Measurements from ENCODE around the gene VAPB.

The VAPB gene

DNA sequence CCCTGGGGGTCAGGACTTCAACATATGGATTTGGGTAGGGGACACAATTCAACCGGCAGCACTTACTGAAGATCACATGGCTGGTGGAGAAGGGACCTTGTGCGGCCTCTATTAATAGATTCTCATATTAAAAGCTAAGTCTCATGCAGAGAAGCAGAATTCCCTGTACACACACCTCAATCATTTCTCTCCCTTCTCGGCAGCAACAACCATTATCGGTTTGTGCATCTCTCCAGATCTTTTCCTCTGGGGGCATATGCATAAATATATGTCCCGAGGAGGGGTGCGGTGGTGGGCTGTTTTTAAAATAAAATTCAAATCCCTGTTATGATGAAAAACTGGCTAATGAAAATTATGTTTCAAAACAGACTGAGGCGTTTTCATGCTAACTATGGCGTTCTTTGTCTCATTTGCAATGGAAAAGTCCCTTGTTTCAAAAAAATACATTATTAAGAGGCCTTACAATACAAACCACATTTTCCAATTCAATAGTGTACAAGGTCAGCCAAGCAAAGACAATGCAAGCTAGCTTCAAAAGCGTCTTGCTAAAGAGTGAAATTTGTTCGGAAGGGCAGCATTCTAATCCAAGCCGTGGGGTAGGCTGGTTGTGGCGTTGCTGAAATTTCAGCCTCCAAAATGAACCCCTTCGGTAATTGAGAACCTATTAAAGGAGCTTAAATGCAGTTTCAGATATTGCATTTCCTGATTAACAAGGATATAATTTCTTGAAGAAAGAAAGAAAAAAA, 108.9 kb downstream of the VAPB start:
- Histone ChIP-seq H3K27me3 (ENCODE audit: control insufficient read depth, insufficient read depth, low read length) (no peaks in the 10 kb centered on the region), H3K4me3 (ENCODE audit: low read depth, low read length) (no peak overlapping the region), H3K36me3 (ENCODE audit: control insufficient read depth, insufficient read depth, low read length) (no peaks in the 10 kb centered on the region), H3K4me1 (ENCODE audit: control insufficient read depth, insufficient read depth, low read length) (no peaks in the 10 kb centered on the region), H3K9me3 (ENCODE audit: control insufficient read depth, insufficient read depth, low read length) (no peaks in the 10 kb centered on the region), H3K9ac (ENCODE audit: low read depth, low read length) (no peak overlapping the region)

DNA sequence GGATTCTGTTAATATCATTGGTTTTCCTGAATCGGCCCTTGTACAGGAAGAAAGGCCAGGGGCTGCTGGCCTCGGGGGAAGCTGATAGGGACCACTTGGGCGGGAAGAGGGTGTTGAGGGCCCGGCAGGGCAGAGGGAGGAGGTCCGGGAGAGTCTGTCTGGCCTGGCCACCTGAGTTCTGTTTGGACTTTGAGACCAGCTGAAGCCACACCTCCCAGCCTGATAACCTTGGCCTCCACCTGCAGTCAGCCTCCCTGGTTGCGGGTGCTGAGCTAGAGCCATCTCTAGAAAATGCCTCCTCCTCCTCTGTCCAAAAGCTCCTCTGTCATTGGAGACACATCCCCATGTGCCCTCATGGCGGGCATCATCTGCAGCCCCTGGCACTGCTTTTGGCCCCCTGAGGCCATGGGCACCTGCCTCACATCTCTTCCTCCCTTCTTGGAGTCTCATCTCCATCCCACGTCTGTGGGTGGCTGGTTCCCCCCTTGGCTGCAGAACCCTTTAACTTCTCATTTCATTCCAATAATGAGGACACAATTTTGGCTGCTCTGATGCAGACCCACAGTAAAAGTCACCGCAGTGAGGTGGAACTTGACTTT, 109.5 kb downstream of the VAPB start:
- H3K4me3 ChIP-seq (ENCODE audit: low read depth, low read length): no peak overlapping the region
- no peaks in the 10 kb centered on the region for H3K36me3 ChIP-seq (ENCODE audit: control insufficient read depth, insufficient read depth, low read length)
- H3K4me1 ChIP-seq (ENCODE audit: control insufficient read depth, insufficient read depth, low read length): no peaks in the 10 kb centered on the region
- H3K9ac ChIP-seq (ENCODE audit: low read depth, low read length): no peak overlapping the region
- H3K27me3 ChIP-seq (ENCODE audit: control insufficient read depth, insufficient read depth, low read length): no peaks in the 10 kb centered on the region
- no peaks in the 10 kb centered on the region for H3K9me3 ChIP-seq (ENCODE audit: control insufficient read depth, insufficient read depth, low read length)

DNA sequence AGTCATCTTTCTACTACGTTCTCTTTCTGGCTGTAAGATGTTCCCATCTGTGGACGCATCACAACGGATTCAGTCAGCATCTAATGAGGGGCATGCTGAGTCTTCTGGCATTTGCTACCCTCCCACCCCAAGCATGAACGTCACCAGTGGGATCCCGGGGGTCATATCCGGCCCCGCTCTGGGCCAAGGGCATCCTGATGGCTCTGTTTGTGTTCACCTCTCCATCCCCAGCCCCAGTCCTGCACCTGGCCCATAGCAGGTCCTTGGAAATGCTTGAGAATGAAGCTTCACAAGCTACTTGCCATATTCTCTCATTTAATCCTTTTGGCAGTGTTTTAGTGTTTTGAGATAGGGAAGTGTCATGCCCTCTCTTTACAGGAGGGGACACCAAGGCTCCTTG, 111.2 kb downstream of the VAPB start:
- no peak overlapping the region for H3K9ac ChIP-seq (ENCODE audit: low read depth, low read length)
- H3K27me3 ChIP-seq (ENCODE audit: control insufficient read depth, insufficient read depth, low read length): no peaks in the 10 kb centered on the region
- no peaks in the 10 kb centered on the region for H3K36me3 ChIP-seq (ENCODE audit: control insufficient read depth, insufficient read depth, low read length)
- H3K4me1 ChIP-seq (ENCODE audit: control insufficient read depth, insufficient read depth, low read length): no peaks in the 10 kb centered on the region
- H3K4me3 ChIP-seq (ENCODE audit: low read depth, low read length): no peak overlapping the region
- peaks cover 6% of the 10 kb centered on the region for H3K9me3 ChIP-seq (ENCODE audit: control insufficient read depth, insufficient read depth, low read length)
